ENCODE results near the gene GRIK1.

GRIK1 gene

DNA sequence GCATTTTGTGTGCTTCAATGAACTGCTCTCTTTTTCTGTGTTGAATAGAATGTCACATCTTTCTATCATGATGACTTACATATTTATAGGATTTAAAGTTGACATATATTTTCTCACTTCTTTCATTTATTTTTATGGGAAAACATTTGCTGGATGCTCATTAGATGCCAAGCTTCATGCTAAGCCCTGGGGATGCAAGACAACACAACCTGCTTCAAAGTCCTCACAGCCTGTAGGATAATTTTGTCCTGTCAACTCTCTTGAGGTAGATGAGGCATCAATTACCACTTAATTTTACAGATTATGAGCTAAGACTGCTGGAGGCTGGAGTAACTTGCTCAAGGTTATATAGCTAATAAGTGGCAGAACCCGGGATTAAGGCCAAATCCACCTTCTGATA lies 264.3 kb downstream of the GRIK1 start:
- Histone ChIP-seq H3K9ac (ENCODE audit: low read length in 5 of 5) (no peak overlapping the region), H3K4me3 (ENCODE audit: low read depth in 1 of 5, low read length in 5 of 5) (no peak overlapping the region), H3K36me3 (ENCODE audit: control insufficient read depth in 5 of 5, insufficient read depth in 5 of 5, low read length in 5 of 5) (no peaks in the 10 kb centered on the region), H3K27ac (ENCODE audit: low read depth, low read length) (no peak overlapping the region), H3K9me3 (ENCODE audit: control insufficient read depth in 5 of 5, low read length in 5 of 5) (no peaks in the 10 kb centered on the region), H3K27me3 (ENCODE audit: control insufficient read depth in 5 of 5, insufficient read depth in 4 of 5, low read length in 5 of 5) (no peaks in the 10 kb centered on the region), H3K4me1 (ENCODE audit: control insufficient read depth in 5 of 5, insufficient read depth in 5 of 5, low read length in 5 of 5) (no peaks in the 10 kb centered on the region)

DNA sequence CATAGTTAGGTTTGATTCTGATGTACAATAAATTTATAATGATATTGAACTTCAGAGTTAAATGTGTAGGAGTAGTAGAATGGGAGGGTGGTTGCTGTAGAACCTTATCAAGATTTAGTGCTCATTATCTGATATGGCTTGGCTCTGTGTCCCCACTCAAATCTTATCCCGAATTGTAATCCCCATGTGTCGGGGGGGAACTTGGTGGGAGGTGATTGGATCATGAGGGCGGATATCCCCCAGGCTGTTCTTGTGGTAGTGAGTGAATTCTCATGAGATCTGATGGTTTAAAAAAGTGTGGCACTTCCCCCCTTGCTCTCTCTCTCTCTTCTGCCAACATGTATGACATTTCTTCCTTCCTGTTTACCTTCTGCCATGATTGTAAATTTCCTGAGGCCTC lies 265.5 kb downstream of the GRIK1 start:
- H3K4me3 ChIP-seq (ENCODE audit: low read depth in 1 of 5, low read length in 5 of 5), result no peak overlapping the region
- no peak overlapping the region for H3K9ac ChIP-seq (ENCODE audit: low read length in 5 of 5)
- H3K36me3 ChIP-seq (ENCODE audit: control insufficient read depth in 5 of 5, insufficient read depth in 5 of 5, low read length in 5 of 5), result no peaks in the 10 kb centered on the region
- no peaks in the 10 kb centered on the region for H3K9me3 ChIP-seq (ENCODE audit: control insufficient read depth in 5 of 5, low read length in 5 of 5)
- H3K4me1 ChIP-seq (ENCODE audit: control insufficient read depth in 5 of 5, insufficient read depth in 5 of 5, low read length in 5 of 5), result no peaks in the 10 kb centered on the region
- H3K27me3 ChIP-seq (ENCODE audit: control insufficient read depth in 5 of 5, insufficient read depth in 4 of 5, low read length in 5 of 5), result no peaks in the 10 kb centered on the region
- H3K27ac ChIP-seq (ENCODE audit: low read depth, low read length), result no peak overlapping the region

DNA sequence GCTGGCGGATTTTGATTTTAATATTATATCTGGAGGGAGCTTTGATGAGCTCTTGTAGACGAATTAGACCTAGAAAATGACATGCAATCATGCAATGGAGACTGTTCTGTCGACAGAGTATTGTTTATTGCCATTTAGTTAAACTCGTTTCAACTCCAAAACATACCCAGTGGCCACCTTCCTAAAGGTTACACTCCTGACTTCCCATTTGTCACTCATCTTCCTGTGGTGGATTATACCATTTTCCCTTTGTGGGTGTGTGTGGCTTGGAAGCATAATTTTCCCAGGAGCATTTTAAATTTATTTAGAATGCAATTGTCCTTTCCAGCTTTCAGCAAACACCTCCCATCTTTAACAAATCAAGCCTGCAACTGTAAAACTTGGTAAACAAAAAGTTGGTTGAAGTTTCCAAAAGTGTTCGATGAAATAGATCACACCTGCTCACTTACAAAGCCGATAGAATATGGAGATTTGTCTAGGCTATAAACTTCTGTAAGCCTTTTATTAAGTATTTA lies 266.6 kb downstream of the GRIK1 start:
- Histone ChIP-seq H3K9ac (ENCODE audit: low read length in 5 of 5) (no peak overlapping the region), H3K9me3 (ENCODE audit: control insufficient read depth in 5 of 5, low read length in 5 of 5) (no peaks in the 10 kb centered on the region), H3K4me1 (ENCODE audit: control insufficient read depth in 5 of 5, insufficient read depth in 5 of 5, low read length in 5 of 5) (no peaks in the 10 kb centered on the region), H3K27me3 (ENCODE audit: control insufficient read depth in 5 of 5, insufficient read depth in 4 of 5, low read length in 5 of 5) (no peaks in the 10 kb centered on the region), H3K4me3 (ENCODE audit: low read depth in 1 of 5, low read length in 5 of 5) (no peak overlapping the region), H3K36me3 (ENCODE audit: control insufficient read depth in 5 of 5, insufficient read depth in 5 of 5, low read length in 5 of 5) (no peaks in the 10 kb centered on the region), H3K27ac (ENCODE audit: low read depth, low read length) (no peak overlapping the region)

DNA sequence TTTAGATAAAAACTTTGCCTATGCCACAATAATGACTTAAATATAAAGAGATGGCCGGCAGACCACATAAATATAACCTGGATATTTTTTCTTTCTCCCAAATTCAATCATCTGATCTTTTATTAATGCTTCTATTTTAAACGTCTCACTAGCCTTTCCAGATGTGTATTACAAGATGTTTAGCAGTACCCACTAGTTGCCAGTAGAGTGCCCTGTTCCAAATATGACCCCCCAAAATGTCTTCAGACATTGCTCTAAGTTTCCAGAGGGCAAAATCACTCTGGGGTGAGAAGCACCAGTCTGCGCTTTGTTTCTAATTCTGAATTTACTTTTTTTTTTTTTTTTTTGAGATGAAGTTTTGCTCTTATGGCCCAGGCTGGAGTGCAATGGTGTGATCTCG lies 268.1 kb downstream of the GRIK1 start:
- no peak overlapping the region for H3K4me3 ChIP-seq (ENCODE audit: low read depth in 1 of 5, low read length in 5 of 5)
- H3K9ac ChIP-seq (ENCODE audit: low read length in 5 of 5), result no peak overlapping the region
- H3K36me3 ChIP-seq (ENCODE audit: control insufficient read depth in 5 of 5, insufficient read depth in 5 of 5, low read length in 5 of 5), result no peaks in the 10 kb centered on the region
- H3K27ac ChIP-seq (ENCODE audit: low read depth, low read length), result no peak overlapping the region
- H3K4me1 ChIP-seq (ENCODE audit: control insufficient read depth in 5 of 5, insufficient read depth in 5 of 5, low read length in 5 of 5), result no peaks in the 10 kb centered on the region
- no peaks in the 10 kb centered on the region for H3K27me3 ChIP-seq (ENCODE audit: control insufficient read depth in 5 of 5, insufficient read depth in 4 of 5, low read length in 5 of 5)
- H3K9me3 ChIP-seq (ENCODE audit: control insufficient read depth in 5 of 5, low read length in 5 of 5), result no peaks in the 10 kb centered on the region

DNA sequence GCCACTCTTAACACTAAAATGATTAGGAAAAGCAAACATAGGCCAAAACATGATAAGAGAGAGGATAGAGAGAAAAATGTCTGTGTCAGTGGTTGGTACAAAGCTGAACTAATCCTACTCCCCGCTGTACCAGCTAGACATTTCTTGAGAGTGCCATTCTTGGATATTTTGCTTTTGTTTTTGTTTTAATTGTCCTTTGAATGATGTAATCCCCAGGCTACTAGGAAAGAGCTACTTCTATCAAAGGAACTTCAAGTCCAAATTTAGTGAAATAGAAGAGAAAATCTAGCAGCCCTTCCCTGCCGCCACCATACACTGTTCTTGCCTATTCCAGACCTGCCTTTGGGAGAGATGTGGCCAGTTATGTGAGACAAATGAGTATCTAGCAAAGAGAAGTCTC lies 269.6 kb downstream of the GRIK1 start:
- Histone ChIP-seq H3K27me3 (ENCODE audit: control insufficient read depth in 5 of 5, insufficient read depth in 4 of 5, low read length in 5 of 5) (no peaks in the 10 kb centered on the region), H3K4me3 (ENCODE audit: low read depth in 1 of 5, low read length in 5 of 5) (no peak overlapping the region), H3K9ac (ENCODE audit: low read length in 5 of 5) (no peak overlapping the region), H3K9me3 (ENCODE audit: control insufficient read depth in 5 of 5, low read length in 5 of 5) (no peaks in the 10 kb centered on the region), H3K36me3 (ENCODE audit: control insufficient read depth in 5 of 5, insufficient read depth in 5 of 5, low read length in 5 of 5) (no peaks in the 10 kb centered on the region), H3K27ac (ENCODE audit: low read depth, low read length) (no peak overlapping the region), H3K4me1 (ENCODE audit: control insufficient read depth in 5 of 5, insufficient read depth in 5 of 5, low read length in 5 of 5) (no peaks in the 10 kb centered on the region)

DNA sequence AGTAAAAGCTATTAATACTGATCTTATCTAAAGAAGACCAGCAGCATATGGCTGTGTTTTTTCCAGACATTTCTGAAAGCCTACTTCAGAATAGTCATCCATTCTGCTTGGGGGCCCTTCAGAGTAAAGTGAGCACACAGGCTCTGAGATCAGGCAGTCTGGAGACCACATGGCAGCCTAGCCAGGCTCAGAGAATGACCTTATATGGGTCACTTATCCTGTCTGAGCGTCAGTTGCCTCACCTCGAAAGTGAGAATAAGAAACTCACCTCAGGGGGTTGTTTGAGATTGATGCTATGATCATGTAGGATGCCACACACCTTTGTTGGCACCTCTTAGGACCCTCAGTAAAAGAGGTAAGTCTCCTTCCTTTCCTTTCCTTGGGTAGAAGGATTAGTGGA lies 270.4 kb downstream of the GRIK1 start:
- H3K9ac ChIP-seq (ENCODE audit: low read length in 5 of 5), result no peak overlapping the region
- no peak overlapping the region for H3K27ac ChIP-seq (ENCODE audit: low read depth, low read length)
- no peak overlapping the region for H3K4me3 ChIP-seq (ENCODE audit: low read depth in 1 of 5, low read length in 5 of 5)
- no peaks in the 10 kb centered on the region for H3K27me3 ChIP-seq (ENCODE audit: control insufficient read depth in 5 of 5, insufficient read depth in 4 of 5, low read length in 5 of 5)
- peaks cover 0 to 1% (median 0%) of the 10 kb centered on the region in 5 donors for H3K4me1 ChIP-seq (ENCODE audit: control insufficient read depth in 5 of 5, insufficient read depth in 5 of 5, low read length in 5 of 5)
- H3K36me3 ChIP-seq (ENCODE audit: control insufficient read depth in 5 of 5, insufficient read depth in 5 of 5, low read length in 5 of 5), result no peaks in the 10 kb centered on the region
- no peaks in the 10 kb centered on the region for H3K9me3 ChIP-seq (ENCODE audit: control insufficient read depth in 5 of 5, low read length in 5 of 5)

DNA sequence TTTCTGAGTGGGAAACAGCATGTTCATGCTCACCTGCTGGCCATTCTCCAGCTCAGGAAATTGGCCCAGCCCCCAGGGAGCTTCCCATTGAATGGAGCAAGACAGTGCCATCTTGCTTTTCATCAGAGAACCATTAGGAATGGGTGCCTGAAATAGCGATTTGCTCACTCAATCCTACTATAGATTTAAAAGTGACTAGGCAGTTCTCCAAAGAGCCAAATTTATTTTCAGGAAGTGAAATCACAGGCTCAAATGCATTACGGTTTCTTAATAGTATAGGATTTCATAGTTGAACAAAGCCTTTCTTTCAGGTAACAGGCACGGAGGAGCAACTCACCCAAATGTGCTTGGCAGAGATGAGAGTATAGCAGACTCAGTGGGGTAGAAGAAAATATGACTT lies 272.1 kb downstream of the GRIK1 start:
- no peaks in the 10 kb centered on the region for H3K9me3 ChIP-seq (ENCODE audit: control insufficient read depth in 5 of 5, low read length in 5 of 5)
- no peak overlapping the region for H3K9ac ChIP-seq (ENCODE audit: low read length in 5 of 5)
- H3K4me1 ChIP-seq (ENCODE audit: control insufficient read depth in 5 of 5, insufficient read depth in 5 of 5, low read length in 5 of 5), result peaks cover 0 to 2% (median 0%) of the 10 kb centered on the region in 5 donors
- no peaks in the 10 kb centered on the region for H3K27me3 ChIP-seq (ENCODE audit: control insufficient read depth in 5 of 5, insufficient read depth in 4 of 5, low read length in 5 of 5)
- H3K4me3 ChIP-seq (ENCODE audit: low read depth in 1 of 5, low read length in 5 of 5), result no peak overlapping the region
- no peak overlapping the region for H3K27ac ChIP-seq (ENCODE audit: low read depth, low read length)
- no peaks in the 10 kb centered on the region for H3K36me3 ChIP-seq (ENCODE audit: control insufficient read depth in 5 of 5, insufficient read depth in 5 of 5, low read length in 5 of 5)

DNA sequence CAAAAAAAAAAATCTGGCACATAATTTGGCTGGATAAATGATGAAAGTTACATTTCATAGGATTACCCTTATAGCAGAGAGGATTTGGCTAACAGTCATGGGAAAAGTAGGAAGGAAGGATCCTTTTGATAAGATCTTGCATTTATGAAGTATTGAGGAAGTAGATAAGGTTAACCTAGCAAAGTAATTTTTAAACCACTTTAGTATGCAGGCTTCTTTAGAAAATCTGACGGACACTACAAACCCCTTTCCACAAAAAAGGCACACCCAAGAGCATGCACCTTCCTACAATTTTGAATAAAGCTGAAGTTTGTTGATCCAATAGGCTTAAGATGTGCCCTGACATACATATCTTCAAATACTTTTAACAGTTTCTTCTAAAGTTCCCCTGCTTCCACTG lies 275.2 kb downstream of the GRIK1 start:
- no peak overlapping the region for H3K27ac ChIP-seq (ENCODE audit: low read depth, low read length)
- peaks cover 0 to 2% (median 0%) of the 10 kb centered on the region in 5 donors for H3K4me1 ChIP-seq (ENCODE audit: control insufficient read depth in 5 of 5, insufficient read depth in 5 of 5, low read length in 5 of 5)
- no peaks in the 10 kb centered on the region for H3K27me3 ChIP-seq (ENCODE audit: control insufficient read depth in 5 of 5, insufficient read depth in 4 of 5, low read length in 5 of 5)
- H3K9ac ChIP-seq (ENCODE audit: low read length in 5 of 5), result no peak overlapping the region
- H3K4me3 ChIP-seq (ENCODE audit: low read depth in 1 of 5, low read length in 5 of 5), result no peak overlapping the region
- H3K9me3 ChIP-seq (ENCODE audit: control insufficient read depth in 5 of 5, low read length in 5 of 5), result no peaks in the 10 kb centered on the region
- H3K36me3 ChIP-seq (ENCODE audit: control insufficient read depth in 5 of 5, insufficient read depth in 5 of 5, low read length in 5 of 5), result no peaks in the 10 kb centered on the region

DNA sequence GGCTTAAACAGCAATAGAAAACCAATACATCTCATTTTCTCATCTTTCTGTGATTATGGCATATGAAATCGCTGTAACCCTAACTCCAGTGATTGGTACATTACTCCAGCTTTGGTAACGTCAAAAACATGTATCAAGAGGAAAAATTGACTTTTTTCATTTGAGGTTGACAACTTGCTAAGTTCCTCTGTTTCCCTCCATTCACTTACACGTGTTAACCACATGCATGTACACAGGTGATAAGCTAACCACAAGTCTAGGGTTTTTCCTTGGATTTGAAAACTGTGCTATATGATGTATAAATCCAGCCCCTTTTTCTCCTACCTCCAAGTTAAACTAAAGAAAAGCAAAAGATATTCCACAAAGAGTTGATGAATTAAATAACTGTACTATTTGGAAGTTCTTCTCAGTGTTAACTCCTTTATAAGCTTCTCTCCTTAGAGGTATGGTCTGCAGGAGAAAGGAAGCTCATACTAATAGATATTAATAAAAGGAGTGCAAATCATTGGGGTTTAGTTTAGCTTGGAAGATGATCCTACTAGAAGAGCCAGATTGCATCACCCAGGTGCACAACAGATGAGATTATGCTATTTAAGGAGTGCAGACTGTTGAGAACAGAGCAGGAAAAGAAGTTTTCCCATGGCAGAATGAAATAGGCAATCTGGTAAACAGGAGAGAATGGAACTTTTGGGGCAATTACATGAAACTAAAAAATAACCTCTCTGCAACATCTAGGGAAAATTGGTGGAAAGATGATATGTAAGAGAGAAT lies 277.9 kb downstream of the GRIK1 start:
- Histone ChIP-seq H3K9me3 (ENCODE audit: control insufficient read depth in 5 of 5, low read length in 5 of 5) (no peaks in the 10 kb centered on the region), H3K4me3 (ENCODE audit: low read depth in 1 of 5, low read length in 5 of 5) (no peak overlapping the region), H3K27ac (ENCODE audit: low read depth, low read length) (no peak overlapping the region), H3K36me3 (ENCODE audit: control insufficient read depth in 5 of 5, insufficient read depth in 5 of 5, low read length in 5 of 5) (no peaks in the 10 kb centered on the region), H3K9ac (ENCODE audit: low read length in 5 of 5) (no peak overlapping the region), H3K4me1 (ENCODE audit: control insufficient read depth in 5 of 5, insufficient read depth in 5 of 5, low read length in 5 of 5) (peaks cover 0 to 3% (median 0%) of the 10 kb centered on the region in 5 donors), H3K27me3 (ENCODE audit: control insufficient read depth in 5 of 5, insufficient read depth in 4 of 5, low read length in 5 of 5) (no peaks in the 10 kb centered on the region)

DNA sequence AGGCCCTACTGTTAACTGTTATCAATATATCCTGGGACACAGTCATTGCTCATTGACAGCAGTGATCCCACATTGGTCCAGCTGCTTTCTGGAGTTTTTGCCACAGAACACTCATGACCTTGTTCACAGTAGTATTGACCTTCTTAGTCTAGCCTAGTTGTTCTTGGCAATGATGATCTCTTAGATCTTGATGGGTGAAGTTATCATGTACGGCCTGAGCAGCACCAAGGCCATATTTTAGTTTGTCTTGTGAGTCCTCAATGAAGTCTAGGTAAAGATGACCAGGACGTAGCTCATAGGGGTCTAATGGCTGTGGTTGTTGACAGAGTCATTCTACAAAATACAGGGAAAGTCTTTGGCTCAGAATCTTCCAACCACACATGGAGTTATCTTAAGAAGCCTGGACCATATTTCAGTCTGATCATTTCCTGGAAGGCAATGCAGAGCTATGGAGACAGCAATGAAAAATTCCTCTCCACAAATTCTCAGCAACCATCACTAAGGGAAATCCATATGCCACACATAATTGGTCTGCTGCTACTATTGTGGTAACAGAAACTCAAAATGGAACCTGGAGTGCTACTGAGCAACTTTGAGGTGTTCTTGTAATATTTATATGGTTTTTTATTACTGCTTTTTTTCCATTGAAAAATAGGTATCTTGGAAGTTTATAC lies 279.6 kb downstream of the GRIK1 start:
- Histone ChIP-seq H3K36me3 (ENCODE audit: control insufficient read depth in 5 of 5, insufficient read depth in 5 of 5, low read length in 5 of 5) (no peaks in the 10 kb centered on the region), H3K4me1 (ENCODE audit: control insufficient read depth in 5 of 5, insufficient read depth in 5 of 5, low read length in 5 of 5) (peaks cover 0 to 7% (median 0%) of the 10 kb centered on the region in 5 donors)

More for the DNA sequence above, 279.6 kb downstream of the GRIK1 start:
- no peak overlapping the region for H3K4me3 ChIP-seq (ENCODE audit: low read depth in 1 of 5, low read length in 5 of 5)
- H3K27me3 ChIP-seq (ENCODE audit: control insufficient read depth in 5 of 5, insufficient read depth in 4 of 5, low read length in 5 of 5), result no peaks in the 10 kb centered on the region
- H3K27ac ChIP-seq (ENCODE audit: low read depth, low read length), result no peak overlapping the region
- no peaks in the 10 kb centered on the region for H3K9me3 ChIP-seq (ENCODE audit: control insufficient read depth in 5 of 5, low read length in 5 of 5)
- no peak overlapping the region for H3K9ac ChIP-seq (ENCODE audit: low read length in 5 of 5)

Measured in subcutaneous abdominal adipose tissue (tissue), 5 donors.